ENCODE measurements around the gene MT1X. TPM values are rescaled to one million over a fixed set of nuclear protein-coding genes. Genes with fewer than 3 reads are reported as not detected.
A peak's percentile ranks its signal among the peaks of the same experiment; 100 is the strongest.
"Not testable (repeated sequence)": the region's sequence is repeated elsewhere in the genome, so short reads cannot be mapped to it uniquely, and the experiment has no call there.

Gene MT1X
- total RNA-seq, 1 donor from 2014 or later, result 21.9 TPM

DNA sequence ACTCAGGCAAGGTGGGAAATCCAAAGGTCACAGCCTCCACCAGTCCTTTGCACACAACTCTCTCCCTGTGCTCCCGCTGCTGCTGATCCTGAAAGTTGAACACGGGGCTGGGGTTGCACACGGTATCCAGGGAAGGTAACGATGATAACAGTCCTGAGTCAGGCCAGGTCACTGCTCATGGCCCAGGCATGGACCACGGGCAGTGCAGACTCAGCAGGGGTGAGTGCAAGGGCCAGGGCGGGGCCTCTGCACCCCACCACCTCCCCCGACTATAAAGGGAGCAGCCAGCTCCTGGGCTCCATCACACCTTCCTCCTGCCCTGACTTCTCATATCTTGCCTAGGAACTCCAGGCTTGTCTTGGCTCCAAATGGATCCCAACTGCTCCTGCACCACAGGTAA lies 30.7 kb upstream of the MT1X start, which contains the start of gene MT1B:
Gene MT1B, plus strand, starts transcription at position 301 of the 400 bp plus-strand sequence. Its CDS starts 68 bp downstream, at position 369.
- DNase-seq (ENCODE audit: low spot score) (no peak), ATAC-seq (no peak)
- intact Hi-C loops (cut with DNase I), result no loop called here

DNA sequence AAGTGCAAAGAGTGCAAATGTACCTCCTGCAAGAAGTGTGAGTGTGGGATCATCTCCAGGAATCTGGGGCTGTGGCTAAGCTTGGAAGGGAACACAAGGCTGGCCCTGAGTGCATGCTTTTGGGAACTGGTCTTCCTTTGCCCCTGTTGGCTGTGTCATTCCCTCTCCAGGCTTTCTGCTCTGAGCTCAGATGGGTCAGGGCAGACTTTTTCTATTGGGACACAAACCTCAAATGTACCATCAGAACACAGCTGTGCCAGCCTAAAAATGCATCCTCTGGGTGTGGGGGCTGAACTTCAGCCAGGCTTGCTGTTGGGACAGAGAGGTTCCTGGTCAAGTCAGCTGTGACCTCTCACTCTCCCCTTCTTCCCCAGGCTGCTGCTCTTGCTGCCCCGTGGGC lies 29.7 kb upstream of the MT1X start:
- intact Hi-C loops (cut with DNase I), result no loop called here
- ATAC-seq, result no peak
- no peak for DNase-seq (ENCODE audit: low spot score)

DNA sequence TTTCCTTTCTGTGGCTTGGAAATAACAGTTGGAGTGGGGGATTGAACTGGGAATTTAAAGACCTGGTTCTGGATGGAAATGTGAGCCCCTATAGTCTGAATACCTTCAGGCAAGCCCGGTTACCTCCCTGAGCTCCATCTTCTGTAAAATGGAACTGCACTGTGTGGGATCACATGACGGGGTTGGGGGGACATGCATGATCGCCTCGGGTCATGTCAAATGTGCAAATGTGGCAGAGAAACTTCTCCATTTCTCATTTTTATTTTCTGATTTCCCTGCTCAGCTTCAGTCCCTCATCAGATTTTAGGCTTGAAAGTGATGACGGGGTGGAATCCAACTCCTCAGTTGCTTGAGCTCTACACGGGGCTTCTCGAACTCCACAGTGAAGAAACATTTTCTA lies 29.1 kb upstream of the MT1X start:
- no peak for ATAC-seq
- no peak for DNase-seq (ENCODE audit: low spot score)
- intact Hi-C loops (cut with DNase I), result no loop called here

DNA sequence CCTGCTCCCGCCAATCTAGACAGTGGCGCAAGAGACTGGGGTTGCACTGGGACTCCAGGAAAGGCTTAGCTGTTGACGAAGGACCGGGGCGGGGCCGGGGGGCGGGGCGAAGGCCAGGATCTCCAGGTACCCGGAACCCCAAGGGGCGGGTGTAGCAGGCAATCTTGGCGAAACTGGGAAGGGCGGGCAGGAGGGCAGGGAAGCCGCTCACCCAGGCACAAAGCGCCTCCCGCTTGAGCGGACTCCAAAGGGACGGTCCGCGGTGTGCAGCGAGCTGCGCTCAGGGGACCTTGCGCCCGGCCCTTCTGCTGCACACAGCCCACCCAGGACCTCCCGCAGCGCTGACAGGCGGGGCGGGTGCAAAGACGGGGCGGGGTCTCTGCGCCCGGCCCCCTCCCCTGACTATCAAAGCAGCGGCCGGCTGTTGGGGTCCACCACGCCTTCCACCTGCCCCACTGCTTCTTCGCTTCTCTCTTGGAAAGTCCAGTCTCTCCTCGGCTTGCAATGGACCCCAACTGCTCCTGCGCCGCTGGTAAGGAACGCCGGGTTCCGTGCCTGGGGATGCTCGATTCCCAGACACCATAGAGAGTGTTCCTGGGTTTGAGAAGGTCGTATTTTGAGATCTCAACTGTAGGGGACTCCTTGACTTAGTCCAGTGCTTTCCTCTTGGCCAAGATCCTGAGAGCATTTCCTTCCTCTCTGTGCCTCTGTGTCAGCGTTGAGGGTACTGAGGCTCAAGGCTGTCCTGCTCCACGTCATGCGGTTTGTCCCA lies 24.5 kb upstream of the MT1X start, which contains the start of gene MT1F:
Gene MT1F, plus strand, starts transcription at position 405 of the 772 bp plus-strand sequence. Its CDS starts 100 bp downstream, at position 505.
- DNase-seq (ENCODE audit: low spot score) (peak; percentile 77), ATAC-seq (peak; percentile 79)
- intact Hi-C loops (cut with DNase I), result no loop called here

DNA sequence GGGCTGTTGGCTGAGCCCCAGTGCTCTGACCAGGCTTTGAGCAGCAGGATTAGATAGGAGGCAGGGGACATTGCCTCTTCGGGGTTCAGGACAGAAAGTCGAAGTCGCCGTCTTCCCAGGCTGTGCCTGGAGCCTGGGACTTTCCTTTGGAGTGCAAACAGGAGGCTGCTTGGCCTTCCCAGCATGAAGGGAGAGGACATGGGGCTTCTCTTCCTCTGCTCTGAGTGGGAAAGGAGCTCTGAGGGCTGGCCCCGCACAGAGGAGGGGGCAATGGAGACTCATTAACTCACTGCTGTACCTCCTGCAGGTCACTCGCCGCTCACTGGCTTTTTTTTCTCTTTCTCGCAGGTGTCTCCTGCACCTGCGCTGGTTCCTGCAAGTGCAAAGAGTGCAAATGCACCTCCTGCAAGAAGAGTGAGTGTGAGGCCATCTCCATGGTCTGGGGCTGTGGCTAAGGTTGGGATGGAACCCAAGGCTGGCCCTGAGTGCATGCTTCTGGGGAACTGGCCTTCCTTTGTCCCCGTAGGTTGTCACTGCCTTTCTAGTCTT lies 23.9 kb upstream of the MT1X start:
- DNase-seq (ENCODE audit: low spot score) (no peak), ATAC-seq (no peak)
- intact Hi-C loops (cut with DNase I), result no loop called here

DNA sequence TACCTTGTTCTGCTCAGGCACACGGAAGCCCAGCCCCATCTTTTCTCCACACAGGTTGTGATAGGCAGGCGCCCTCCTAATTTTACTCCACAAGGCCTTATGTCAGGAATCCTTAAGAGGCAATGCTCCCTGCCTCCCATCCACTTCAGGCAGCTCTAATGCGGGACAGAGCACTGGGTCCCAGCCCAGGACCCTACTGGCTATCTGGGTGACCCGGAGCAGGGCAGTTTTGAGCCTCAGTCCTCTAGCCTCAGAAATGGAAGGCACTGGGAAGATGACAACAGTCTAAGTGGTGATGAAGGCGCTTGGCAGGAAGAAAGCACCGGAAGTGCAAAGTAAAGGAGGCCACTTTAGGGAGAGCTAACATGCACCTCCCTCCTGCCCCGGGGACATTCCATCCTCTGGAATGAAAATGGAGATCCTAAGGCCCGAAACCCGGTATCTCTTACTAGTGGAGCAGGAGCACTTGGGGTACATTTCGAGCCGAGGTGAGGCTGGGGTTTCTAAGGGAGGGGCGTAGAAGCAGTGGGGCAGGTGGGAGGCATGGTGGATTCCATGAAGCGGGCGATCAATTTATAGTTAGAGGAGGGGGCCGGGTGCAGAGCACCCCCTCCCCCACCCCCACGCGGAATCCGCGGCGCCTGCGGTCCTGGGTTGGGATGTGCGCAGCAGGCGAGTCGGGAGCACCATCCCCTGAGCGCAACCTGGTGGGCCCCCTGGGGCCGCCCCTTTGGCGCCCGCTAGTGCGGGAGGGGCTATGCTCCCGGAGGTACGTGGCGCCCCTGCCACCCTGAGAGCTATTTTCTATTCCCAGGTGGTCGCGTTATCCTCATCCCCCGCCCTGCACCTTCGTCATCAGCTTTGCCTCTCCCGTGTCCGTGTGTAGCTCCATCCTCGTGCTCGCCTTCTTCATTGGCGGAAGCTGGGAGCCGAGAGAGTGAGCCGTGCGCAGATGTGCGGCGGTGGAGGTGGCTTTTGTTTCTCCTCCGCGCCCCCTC lies 19.6 kb upstream of the MT1X start:
- ATAC-seq, result no peak
- intact Hi-C loops (cut with DNase I), result no loop called here
- DNase-seq (ENCODE audit: low spot score), result no peak

DNA sequence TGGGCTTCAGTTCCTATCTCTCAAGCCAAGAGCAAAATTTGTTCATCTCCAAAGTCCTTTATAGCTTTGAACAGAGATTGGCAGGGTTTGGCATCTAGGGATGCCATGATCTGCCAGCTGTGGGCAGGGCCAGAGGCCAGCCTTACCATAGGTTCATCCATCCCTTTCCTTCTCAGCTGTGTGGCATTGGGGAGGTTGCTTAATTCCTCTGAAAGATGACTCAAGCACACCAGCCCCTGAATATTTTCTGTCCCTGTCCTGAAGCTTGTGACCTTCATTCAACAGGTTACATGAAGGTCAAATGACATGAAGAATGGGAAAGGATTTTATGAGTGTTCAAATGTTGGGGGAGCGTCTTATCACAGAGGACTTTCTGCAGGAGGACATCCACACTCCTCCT lies 17.8 kb upstream of the MT1X start:
- intact Hi-C loops (cut with DNase I), result no loop called here
- DNase-seq (ENCODE audit: low spot score), result no peak
- no peak for ATAC-seq

DNA sequence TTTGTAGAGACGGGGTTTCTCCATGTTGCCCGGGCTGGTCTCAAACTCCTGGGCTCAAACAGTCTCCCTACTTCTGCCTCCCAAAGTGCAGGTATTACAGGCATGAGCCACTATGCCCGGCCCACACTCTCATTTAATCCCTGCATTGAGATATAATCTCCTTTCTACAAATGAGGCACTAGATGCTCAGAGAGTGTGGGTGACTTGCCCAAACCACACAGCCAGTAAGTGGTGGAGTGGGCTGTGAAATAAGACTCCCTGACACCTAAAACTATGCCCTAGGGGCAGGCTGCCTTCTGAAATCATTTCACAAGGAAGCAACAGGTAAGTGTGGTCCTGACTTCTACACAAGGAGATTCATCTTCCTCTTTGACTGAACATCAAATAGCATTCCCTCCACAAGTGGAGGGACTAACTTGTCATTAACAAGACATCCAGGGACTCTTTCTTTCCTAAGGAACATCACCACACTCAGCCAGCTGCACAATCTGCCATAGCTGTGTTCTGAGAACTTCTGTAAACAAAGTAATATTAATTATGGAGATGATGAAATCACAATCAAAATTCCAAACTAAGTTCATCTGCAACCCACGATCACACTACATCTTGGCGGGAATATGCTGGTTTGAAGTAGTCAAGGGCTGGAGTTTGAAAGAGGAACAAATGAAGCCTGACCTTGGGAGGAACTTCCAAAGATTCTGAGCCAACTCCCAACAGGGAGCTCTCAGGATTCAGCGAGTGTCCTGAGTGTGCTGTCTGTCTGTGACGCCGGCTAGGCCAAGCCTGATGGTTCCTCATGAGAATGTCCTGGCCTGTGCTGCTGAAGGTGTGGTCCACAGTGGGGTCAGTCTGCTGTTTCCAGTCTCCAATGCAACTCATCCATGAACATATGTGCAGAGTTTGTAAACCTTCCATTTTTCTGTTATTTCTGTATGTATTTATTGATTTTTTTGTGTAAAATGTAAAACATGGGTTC lies 16.7 kb upstream of the MT1X start:
- ATAC-seq; intact Hi-C loops (cut with DNase I); DNase-seq (ENCODE audit: low spot score): not testable (repeated sequence)

DNA sequence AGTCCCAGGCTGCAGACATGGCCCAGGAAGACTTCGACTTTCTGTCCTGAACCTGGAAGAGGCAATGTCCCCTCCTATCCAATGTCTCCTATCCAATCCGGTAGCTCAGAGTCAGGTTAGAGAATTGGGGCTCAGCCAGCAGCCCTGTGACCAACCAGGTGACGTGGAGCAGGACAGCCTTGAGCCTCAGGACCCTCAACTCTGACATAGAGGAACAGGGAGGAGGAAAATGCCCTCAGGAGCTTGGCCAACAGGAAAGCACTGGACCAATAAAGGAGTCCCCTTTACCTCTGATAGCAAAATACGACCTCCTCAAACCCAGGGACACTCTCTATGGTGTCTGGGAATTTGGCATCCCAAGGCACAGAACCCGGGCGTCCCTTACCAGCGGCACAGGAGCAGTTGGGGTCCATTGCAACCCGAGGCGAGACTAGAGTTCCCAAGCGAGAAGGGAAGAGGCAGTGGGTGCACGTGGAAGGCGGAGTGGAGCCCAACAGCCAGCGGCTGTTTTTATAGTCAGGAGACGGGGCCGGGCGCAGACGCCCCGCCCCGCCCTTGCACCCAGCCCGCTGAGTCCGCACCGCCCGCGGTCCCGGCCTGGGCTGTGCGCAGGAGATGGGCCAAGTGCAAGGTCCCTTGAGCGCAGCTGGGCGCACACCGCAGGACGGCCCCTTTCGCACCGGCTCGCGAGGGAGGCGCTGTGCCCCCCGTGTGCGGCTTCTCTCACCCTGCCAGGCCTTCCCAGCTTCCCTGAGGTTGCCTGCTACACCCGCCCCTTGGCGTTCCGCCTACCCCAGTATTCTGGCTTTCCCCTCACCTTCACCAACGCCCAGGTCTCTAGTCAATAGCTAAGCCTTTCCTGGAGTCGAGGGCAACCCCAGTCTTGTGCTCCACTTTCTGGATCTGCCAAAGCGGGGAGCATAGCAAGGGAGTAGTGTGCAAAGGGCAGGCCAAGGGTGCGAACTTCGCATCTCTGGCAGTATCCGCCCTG lies 14.4 kb upstream of the MT1X start, which contains the start of gene MT1G:
Gene MT1G, minus strand, starts transcription at position 485 of the 991 bp plus-strand sequence. Its CDS starts 72 bp downstream, at position 413.
- intact Hi-C loops (cut with DNase I), result no loop called here
- DNase-seq (ENCODE audit: low spot score) (no peak), ATAC-seq (peak; percentile 67)

DNA sequence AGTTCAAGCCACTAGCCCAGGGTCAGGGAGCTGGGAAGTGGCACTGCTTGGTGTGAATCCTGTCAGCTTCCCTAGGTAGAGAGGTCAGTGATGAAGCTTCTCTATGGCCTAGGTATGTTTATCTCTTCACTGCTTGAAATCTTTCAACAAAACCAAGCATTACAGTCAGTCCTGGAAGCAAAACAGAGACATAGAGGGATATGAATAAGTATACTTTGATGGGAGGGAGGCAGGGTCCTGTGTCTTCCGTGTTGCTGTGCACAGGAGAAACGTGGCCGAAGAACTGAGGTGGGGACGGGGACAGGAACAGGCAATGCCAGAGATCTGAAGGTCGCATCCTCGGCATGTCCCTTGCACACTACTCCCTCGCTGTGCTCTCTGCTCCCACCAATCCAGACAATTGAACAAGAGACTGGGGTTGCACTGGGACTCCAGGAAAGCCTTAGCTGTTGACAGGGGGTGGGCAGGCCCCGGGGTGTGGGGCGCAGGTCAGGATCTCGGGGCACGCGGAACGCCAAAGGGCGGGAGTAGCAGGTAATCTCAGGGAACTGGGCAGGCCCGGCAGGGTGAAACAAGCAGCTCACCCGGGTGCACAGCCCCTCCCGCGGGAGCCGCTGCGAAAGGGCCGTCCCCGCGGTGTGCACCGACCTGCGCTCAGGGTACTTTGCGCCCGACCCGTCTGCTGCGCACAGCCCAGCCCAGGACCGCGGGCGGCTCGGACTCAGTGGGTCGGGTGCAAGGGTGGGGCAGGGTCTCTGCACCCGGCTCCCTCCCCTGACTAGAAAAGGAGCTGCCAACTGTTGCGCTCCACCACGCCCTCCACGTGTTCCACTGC lies 13.0 kb upstream of the MT1X start, which contains the start of gene MT1H:
Gene MT1H, plus strand, starts transcription at position 810 of the 835 bp plus-strand sequence. CDS start 71 bp downstream, outside the sequence.
- intact Hi-C loops (cut with DNase I), result no loop called here
- no peak for DNase-seq (ENCODE audit: low spot score)
- no peak for ATAC-seq

DNA sequence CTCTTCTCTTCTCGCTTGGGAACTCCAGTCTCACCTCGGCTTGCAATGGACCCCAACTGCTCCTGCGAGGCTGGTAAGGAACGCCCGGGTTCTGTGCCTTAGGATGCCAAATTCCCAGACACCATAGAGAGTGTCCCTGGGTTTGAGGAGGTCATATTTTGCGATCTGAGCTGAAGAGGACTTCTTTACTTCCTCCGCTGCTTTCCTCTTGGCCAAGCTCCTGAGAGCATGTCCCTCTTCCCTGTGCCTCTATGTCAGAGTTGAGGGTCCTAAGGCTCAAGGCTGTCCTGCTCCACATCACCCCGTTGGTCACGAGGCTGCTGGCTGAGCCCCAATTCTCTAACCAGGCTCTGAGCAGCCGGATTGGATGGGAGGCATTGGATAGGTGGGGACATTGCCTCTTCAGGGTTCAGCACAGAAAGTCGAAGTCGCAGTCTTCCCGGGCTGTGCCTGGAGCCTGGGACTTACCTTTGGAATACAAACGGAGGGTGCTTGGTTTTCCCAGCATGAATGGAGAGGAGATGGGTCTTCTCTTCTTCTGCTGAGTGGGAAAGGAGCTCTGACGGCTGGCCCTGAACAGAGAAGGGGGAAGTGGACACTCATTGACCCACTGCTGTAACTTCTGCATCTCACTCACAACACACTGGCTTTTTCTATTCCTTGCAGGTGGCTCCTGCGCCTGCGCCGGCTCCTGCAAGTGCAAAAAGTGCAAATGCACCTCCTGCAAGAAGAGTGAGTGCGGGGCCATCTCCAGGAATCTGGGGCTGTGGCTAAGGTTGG lies 12.2 kb upstream of the MT1X start:
- intact Hi-C loops (cut with DNase I), result no loop called here
- ATAC-seq, result no peak

DNA sequence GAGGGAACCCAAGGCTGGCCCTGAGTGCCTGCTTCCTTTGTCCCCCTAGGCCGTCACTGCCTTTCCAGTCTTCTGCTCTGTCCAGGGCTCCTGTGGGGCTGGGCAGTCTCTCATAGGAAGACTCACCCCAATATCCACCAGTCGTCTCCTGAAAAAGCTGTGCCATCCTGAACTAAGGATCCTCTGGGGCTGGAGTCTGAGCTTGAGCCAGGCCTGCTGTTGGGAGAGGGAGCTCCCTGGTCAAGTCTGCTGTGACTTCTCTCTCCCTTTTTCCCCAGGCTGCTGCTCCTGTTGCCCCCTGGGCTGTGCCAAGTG lies 11.7 kb upstream of the MT1X start:
- no peak for ATAC-seq
- no peak for DNase-seq (ENCODE audit: low spot score)
- intact Hi-C loops (cut with DNase I), result no loop called here

More for the DNA sequence above, 12.2 kb upstream of the MT1X start:
- DNase-seq (ENCODE audit: low spot score), result no peak

DNA sequence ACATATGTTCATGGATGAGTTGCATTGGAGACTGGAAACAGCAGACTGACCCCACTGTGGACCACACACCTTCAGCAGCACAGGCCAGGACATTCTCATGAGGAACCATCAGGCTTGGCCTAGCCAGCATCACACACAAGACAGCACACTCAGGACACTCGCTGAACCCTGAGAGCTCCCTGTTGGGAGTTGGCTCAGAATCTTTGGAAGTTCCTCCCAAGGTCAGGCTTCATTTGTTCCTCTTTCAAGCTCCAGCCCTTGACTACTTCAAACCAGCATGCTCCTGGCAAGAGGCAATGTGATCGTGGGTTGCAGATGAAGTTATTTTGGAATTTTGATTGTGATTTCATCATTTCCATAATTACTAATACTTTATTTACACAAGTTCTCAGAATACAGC lies 10.6 kb upstream of the MT1X start:
- peak; percentile 48 for ATAC-seq

DNA sequence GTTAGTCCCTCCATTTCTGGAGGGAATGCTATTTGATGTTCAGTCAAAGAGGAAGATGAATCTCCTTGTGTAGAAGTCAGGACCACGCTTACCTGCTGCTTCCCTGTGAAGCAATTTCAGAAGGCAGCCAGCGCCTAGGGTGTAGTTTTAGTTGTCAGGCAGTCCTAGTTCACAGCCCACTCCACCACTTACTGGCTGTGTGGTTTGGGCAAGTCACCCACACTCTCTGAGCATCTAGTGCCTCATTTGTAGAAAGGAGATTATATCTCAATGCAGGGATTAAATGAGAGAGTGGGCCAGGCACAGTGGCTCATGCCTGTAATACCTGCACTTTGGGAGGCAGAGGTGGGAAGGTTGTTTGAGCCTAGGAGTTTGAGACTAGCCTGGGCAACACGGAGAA lies 10.1 kb upstream of the MT1X start:
- intact Hi-C loops (cut with DNase I); DNase-seq (ENCODE audit: low spot score); ATAC-seq: not testable (repeated sequence)

More for the DNA sequence above, 10.6 kb upstream of the MT1X start:
- DNase-seq (ENCODE audit: low spot score); intact Hi-C loops (cut with DNase I): not testable (repeated sequence)

DNA sequence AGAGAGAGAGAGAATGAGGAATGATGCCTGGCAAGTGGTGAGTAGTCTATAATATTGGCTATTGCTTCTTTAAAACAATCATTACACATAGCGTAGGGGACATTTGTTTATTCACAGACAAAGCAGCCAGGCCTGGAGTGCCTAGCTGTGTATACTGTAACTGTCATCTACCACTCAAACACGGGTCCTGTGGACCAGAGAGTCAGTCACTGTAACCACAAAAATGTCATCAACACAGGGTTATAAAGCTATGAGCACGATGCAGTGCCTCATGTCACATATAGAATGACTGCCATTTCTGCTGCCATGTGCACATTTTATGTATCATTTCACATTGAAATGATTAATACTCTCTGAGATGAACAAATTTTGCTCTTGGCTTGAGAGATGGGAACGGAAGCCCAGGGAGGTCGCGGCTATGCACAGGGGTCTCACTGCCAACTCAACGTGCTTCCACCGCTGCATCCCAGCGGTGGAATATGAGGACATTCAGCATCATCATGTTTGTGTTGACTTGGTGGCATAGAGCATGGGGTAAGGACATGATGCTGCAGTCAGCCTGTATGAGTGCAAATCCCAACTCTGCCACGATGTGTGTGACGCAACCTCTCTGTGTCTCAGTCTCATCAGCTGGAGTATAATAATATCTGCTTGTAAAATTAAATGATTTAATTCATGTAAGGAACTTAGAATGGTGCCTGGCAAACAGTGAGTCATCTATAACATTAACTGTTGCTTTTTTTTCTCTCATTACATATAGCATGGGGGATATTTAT lies 9.3 kb upstream of the MT1X start:
- DNase-seq (ENCODE audit: low spot score), result no peak
- no peak for ATAC-seq
- intact Hi-C loops (cut with DNase I), result no loop called here

Data from sciatic nerve (tissue), 2 donors.